Measurements from ENCODE around the gene TMEM167A. TPM values are rescaled to one million over a fixed set of nuclear protein-coding genes. Genes with fewer than 3 reads are reported as not detected.
"Not testable (repeated sequence)": the region's sequence is repeated elsewhere in the genome, so short reads cannot be mapped to it uniquely, and the experiment has no call there.

The TMEM167A gene
- total RNA-seq, 6 experiments from 2014 or later = 22.4 to 48.4 (median 39.0) TPM

DNA sequence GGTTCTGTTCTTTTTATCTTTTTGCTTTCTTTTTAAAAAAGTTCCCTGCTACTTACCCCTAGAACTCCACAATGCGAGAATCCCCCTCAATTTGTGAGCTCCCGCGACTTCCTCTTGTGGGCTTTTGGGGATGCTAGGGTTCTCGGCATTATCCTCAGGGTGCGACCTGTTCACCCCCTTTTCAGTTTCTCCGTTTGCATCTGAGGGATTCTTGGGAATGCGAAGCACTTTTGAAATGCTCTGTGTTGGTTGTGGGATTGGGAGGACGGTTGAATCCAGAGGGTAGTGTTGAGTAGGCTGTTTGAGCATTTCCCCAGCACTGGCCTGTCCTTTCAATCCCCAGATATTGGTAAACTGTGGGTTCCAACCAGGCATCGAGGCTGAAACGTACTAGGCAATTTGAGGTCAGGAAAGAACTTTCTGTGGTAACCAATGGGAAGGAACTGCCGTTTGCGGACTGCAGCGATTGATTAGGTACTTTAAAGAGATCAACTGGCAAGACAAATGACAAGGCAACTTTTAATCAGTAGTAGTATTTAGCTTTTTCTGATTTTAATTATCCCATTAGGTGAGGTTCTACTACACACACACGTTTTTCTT is 568 bp upstream of the TMEM167A start:
- TF ChIP-seq, protein P1, sequence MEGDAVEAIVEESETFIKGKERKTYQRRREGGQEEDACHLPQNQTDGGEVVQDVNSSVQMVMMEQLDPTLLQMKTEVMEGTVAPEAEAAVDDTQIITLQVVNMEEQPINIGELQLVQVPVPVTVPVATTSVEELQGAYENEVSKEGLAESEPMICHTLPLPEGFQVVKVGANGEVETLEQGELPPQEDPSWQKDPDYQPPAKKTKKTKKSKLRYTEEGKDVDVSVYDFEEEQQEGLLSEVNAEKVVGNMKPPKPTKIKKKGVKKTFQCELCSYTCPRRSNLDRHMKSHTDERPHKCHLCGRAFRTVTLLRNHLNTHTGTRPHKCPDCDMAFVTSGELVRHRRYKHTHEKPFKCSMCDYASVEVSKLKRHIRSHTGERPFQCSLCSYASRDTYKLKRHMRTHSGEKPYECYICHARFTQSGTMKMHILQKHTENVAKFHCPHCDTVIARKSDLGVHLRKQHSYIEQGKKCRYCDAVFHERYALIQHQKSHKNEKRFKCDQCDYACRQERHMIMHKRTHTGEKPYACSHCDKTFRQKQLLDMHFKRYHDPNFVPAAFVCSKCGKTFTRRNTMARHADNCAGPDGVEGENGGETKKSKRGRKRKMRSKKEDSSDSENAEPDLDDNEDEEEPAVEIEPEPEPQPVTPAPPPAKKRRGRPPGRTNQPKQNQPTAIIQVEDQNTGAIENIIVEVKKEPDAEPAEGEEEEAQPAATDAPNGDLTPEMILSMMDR (IDR thresholded peaks at IDR 0.05) = no peak
- TF ChIP-seq POLR2A (IDR thresholded peaks at IDR 0.05) = no peak
- Histone ChIP-seq H3K36me3 (no peaks in the 10 kb centered on the region), H3K27me3 (no peaks in the 10 kb centered on the region), H3K4me3 (peak overlapping the region; percentile 68 to 84 (median 83)), H3K27ac (peak overlapping the region; percentile 56 to 81 (median 56)), H3K4me1 (peaks cover 0 to 20% (median 0%) of the 10 kb centered on the region in 4 donors), H3K9me3 (no peaks in the 10 kb centered on the region)
- DNase-seq (no peak), ATAC-seq (peak; percentile 3 to 11 (median 4))
- intact Hi-C loops (cut with DNase I) = no loop called here
- WGBS (ENCODE audit: insufficient coverage, low coverage, low lambda C conversion rate, missing lambda C conversion rate) = 0% methylated on average over 14 of the region's 14 CpGs

DNA sequence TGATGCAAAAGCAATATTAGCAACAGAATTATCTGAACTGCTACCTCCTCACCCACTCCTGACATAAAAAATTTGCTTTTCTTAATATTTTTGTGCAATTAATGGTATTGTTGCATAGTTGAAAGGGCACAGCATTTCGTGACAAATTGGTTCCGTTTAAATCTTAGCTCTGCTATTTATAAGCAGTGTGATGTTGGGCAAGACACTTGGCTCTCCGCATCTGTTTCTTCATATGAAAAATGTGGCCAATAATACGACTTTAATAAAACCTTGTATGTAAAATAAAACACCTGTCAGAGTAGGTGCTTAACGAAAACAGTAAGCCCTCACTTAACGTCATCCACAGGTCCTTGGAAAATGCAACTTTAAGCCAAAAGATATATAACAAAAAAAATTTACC is 4.2 kb downstream of the TMEM167A start:
- Histone ChIP-seq H3K4me3 (no peak overlapping the region), H3K27ac (no peak overlapping the region), H3K9me3 (no peaks in the 10 kb centered on the region), H3K36me3 (no peaks in the 10 kb centered on the region), H3K4me1 (peaks cover 0 to 20% (median 3%) of the 10 kb centered on the region in 4 donors), H3K27me3 (no peaks in the 10 kb centered on the region)
- 68% methylated on average over 6 of the region's 6 CpGs for WGBS (ENCODE audit: insufficient coverage, low coverage, low lambda C conversion rate, missing lambda C conversion rate)
- DNase-seq (no peak), ATAC-seq (no peak)
- TF ChIP-seq, protein P1 (IDR thresholded peaks at IDR 0.05) = no peak
- TF ChIP-seq POLR2A (IDR thresholded peaks at IDR 0.05) = no peak
- intact Hi-C loops (cut with DNase I) = no loop called here

DNA sequence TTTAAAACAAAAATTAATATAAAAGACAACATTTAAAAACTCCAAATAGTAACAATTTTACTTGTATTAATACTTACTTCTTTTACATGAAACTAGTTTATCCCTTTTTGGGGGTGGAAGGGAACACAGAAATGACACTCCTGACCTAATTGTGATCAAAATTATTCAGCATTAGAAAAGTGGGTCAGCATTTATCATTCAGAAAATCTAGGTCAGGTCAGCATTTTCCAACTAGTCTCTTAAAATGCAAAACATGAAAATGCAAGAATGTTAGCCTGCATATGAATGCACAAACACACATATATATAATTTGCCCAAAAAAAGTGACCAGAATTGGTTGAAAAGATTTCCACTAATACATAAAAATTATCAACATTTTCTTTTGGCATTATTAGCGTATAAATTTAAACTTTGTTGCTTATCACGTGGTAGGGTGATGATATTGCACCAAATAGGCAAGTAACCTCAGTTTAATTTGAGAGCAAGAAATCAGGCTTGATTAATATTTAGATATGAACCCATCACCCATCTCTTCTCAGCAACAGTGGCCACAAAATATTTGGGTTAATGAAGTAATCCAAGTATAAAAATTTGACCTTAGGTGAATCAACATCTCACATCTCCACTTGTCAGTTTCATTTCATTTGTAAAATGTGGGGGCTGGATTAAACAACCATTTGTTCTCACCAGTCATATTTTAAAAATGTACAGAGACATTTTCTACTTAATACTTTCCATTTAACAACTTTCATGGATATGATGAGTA is 5.7 kb downstream of the TMEM167A start:
- H3K4me3 ChIP-seq = no peak overlapping the region
- no peaks in the 10 kb centered on the region for H3K9me3 ChIP-seq
- no peaks in the 10 kb centered on the region for H3K27me3 ChIP-seq
- ATAC-seq (no peak), DNase-seq (no peak)
- intact Hi-C loops (cut with DNase I) = no loop called here
- H3K36me3 ChIP-seq = no peaks in the 10 kb centered on the region
- no peak overlapping the region for H3K27ac ChIP-seq
- 31% methylated on average over 2 of the region's 2 CpGs for WGBS (ENCODE audit: insufficient coverage, low coverage, low lambda C conversion rate, missing lambda C conversion rate)
- H3K4me1 ChIP-seq = peaks cover 0 to 18% (median 3%) of the 10 kb centered on the region in 4 donors
- TF ChIP-seq, protein P1 (IDR thresholded peaks at IDR 0.05) = no peak

DNA sequence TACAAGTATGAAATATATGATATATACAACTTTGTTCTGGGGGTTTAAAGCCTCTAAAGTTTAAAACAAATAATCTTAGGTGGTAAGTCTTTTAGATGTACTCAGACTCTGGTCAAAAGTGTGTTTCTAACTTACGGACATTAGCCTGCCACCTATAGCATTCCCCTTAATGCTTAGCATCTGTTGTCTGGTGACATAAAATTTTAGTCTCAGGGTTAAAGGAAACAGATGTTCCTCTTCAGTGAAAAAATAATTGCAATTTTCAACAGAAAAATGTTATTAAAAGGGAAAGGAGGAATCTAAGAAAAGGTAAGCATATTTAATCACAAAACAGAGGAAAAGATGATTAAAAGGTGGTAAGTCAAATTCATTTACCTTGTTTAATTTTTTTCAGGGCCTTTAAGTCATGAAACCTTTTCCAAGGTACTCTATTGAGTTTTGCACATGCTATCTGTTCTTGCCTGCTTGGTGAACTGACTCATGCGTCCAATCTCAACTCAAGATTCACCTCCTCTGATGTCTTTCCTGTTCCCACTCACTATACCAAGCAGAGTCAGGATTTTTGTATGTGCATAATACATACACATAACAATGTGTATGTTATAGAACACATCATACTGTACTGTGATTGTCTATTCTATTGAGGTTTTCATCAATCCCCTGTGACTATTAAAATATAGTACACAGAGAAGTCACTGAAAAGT is 7.9 kb downstream of the TMEM167A start:
- TF ChIP-seq, protein P1 (IDR thresholded peaks at IDR 0.05) = no peak
- no peak for TF ChIP-seq POLR2A (IDR thresholded peaks at IDR 0.05)
- intact Hi-C loops (cut with DNase I) = no loop called here
- H3K27me3 ChIP-seq = no peaks in the 10 kb centered on the region
- H3K27ac ChIP-seq = no peak overlapping the region
- no peak for DNase-seq
- no peaks in the 10 kb centered on the region for H3K9me3 ChIP-seq
- ATAC-seq = no peak
- WGBS (ENCODE audit: insufficient coverage, low coverage, low lambda C conversion rate, missing lambda C conversion rate) = 87% methylated on average over 2 of the region's 2 CpGs
- peaks cover 0 to 6% (median 2%) of the 10 kb centered on the region in 4 donors for H3K4me1 ChIP-seq
- no peak overlapping the region for H3K4me3 ChIP-seq
- no peaks in the 10 kb centered on the region for H3K36me3 ChIP-seq

DNA sequence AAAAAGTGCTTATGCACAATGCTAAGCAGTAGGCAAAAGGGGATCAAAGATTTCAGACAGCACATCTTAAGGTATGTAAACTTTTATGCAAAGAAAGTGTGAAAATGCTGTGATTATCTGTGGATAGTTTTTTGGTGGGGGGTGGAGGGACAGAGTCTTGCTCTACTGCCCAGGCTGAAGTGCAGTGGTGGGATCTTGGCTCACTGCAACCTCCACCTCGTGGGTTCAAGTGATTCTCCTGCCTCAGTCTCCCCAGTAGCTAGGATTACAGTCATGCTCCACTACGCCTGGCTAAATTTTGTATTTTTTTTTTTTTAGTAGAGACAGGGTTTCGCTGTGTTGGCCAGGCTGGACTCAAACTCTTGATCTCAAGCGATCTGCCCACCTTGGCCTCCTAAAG is 9.8 kb downstream of the TMEM167A start:
- H3K9me3 ChIP-seq; intact Hi-C loops (cut with DNase I); H3K4me1 ChIP-seq; H3K27ac ChIP-seq; H3K4me3 ChIP-seq; DNase-seq; ATAC-seq; H3K27me3 ChIP-seq; H3K36me3 ChIP-seq: not testable (repeated sequence)
- WGBS (ENCODE audit: insufficient coverage, low coverage, low lambda C conversion rate, missing lambda C conversion rate) = 91% methylated on average over 4 of the region's 4 CpGs

Data from right lobe of liver (tissue), 6 donors.